Fibroblast of peridontal ligament (primary cell): Measurements from ENCODE around the gene KRTAP4-6.
"Not testable (repeated sequence)": the region's sequence is repeated elsewhere in the genome, so short reads cannot be mapped to it uniquely, and the experiment has no call there.

Experiments used
- DNase-seq: peaks from one replicate; pipeline ENCODE4 v3.0.0-alpha.2; 2010; ENCODE audit errors: extremely low read depth

The KRTAP4-6 gene

DNA sequence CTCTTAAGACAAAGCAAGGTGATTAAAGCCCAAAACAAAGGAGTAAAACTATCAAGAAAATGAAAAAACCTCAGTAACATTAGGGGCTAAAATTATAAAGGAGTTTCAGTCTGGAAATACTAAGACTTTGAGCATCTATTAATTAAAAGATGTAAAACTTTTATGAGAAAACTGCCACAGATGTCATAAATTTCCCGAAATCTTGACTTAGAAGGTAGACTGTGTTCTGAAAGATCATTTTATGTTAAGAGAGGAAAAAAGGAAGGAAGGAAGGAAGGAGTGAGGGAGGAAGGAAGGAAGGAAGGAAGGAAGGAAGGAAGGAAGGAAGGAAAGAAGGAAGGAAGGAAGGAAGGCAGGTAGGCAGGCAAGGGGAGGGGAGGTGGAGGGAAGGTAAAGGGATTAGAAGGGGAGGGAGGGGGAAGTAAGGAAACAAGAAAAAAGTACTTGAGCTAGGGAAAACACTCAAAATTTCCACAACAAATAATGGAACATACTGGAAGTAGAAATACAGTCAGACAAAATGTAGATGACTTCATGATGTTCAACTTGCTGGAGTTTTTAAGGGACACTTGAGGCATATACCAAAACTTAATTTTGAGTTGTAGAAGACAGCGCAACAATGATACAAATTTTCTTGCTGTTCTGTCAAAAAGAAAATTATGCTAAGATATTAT lies 7.3 kb upstream of the KRTAP4-6 start:
- DNase-seq: no peak

DNA sequence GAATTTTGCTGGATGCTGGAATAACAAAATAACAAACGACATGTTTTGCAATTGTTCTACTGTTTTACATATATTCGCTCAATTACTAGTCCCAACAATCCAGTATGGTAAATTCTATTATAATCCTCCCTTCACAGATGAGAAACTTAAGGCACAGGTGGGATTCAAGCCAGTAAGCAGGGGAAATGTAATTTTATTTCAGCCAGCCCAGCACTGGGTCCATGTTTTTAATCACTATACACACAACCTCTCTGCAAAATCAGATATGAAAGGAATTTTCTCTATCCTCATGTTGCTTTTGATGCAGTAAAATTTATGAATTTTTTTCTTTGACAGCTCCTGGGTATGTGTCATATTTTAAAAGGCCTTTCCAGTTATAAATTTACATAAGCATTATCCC lies 4.9 kb upstream of the KRTAP4-6 start:
- no peak for DNase-seq

DNA sequence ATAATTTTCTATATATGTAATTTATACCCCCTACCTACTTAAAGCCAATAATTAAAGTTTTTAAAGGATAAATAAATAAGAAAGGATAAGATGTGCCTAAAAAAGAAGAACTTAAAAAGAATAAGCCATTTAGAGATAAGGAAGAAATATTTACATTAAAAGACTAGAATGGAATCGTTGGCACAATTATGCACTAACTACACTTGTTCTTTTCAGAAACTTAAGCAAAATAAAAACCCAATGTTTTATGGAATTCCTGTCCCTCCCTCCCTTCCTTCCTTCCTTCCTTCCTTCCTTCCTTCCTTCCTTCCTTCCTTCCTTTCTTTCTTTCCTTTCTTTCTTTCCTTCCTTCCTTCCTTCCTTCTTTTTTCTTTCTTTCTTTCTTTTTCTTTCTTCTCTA lies 4.5 kb upstream of the KRTAP4-6 start:
- no peak for DNase-seq

DNA sequence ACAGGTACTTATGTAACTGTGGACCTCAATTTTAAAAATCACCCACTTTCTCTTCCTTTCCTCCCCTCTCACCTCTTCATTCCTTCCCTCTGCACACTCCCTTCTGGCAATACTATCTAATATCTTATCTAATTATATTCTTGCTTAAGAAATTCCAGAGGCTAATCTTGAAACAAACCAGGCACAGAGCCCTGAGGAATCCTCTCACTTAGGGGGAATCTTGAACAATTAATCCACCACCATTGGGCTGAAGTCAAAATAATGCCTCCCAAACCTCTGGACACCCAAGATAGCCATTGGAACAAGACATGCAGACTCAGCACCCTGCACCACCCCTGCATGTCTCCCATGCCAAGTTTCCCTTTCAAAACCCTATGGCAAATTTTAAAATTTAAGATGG lies 1.0 kb upstream of the KRTAP4-6 start:
- no peak for DNase-seq

DNA sequence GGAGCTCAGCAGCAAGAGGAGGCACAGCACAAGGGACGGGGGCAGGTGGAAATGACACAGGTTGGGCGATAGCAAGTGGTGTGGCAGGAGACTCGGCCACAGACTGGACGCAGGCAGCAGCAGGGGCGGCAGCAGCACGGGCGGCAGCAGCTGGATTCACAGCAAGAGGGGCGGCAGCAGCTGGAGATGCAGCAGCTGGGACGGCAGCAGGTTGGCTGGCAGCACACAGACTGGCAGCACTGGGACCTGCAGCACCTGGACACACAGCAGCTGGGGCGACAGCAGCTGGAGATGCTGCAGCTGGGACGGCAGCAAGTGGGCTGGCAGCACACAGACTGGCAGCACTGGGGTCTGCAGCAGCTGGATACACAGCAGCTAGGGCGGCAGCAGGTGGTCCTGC lies 479 bp downstream of the KRTAP4-6 start:
- DNase-seq: not testable (repeated sequence)

DNA sequence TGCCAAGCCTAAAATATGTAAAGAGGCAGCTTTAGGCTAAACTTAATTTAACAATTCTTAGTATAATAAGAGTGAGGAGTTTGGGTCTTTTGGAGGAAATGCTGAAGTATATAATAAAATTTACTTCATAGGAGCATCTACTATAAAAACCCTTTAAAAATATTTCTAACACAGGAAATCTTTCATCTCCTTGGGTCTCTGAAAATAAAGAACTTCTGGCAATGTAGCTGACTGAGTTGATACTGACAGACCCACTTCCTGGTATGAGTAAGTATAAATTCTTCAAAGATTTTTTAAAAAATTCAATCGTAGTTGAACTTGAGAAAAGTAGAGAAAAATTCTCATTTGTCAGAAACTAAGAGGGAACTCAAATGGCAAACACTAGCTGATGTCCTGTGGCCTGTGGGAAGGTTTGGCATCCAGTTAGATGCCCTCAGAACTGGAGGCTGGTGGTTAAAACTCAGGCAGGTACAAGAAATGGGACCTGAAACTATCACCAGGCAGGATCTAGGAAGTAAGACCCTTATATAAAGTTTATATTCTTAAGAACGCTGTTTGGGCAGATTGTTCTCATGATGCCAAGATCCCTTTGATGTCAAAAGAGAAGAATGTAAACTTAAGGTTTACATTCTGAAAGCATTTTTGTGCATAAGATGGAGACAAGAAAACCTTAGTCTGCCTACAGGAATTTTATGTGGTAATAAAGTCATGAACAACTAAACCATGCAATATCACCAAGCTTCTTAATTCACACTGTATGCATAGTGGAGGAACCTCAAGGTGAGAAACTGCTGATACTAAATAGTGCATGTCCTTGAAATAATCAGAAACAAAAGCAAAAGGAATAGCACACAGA lies 6.2 kb downstream of the KRTAP4-6 start:
- DNase-seq: no peak

DNA sequence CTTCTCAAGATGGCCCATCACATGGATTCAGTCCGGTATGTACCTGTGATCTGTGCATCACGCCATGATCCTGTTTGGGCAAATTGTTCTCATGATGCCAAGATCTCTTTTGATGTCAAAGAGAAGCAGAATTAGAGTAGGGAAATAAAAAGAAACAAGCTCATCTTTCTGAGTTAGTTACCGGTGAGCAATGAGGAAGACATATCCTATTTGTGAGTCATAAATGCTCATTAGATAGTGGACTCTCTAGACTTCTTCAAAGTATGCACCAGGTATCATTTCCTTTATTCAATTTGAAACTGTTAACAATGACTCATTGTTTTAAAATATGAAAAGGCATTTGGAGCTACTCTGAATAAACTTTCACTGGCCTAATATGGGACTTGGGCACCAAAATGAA lies 8.4 kb downstream of the KRTAP4-6 start:
- no peak for DNase-seq

DNA sequence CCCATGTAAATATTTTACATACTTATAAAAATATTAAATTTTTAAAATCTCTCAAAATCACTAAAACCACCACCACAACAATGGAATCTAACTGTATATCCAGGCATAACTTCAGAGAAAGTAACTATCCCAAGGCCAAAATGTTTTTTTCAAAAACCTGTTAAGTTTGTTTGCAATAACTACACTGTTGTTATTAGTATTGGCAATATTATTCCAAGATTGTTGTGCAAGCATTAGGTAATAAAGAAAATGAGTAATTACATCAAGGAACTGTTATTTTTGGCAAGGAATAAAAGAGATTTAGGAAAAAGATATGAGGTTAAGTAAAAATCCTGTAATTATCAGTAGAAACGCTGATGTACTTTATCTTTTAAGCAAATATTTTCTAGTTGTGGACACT lies 13.0 kb downstream of the KRTAP4-6 start:
- no peak for DNase-seq

DNA sequence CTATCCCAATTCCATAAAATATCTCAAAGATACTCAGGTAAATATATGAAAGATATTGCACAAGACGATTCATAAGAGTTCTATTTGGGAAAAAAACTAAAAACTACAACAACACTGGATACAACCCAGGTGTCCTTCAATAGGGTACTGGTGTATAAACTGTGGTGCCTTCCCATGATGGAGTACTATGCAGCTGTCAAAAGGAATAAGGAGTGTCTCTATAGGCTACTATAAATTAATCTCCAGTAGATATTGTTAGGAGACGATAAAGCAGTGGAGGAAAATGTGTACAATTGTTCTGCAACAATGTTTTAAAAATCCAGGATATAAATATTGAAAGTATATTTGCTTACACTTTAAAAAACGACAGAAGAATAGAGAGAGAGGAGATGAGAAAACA lies 13.9 kb downstream of the KRTAP4-6 start:
- no peak for DNase-seq

DNA sequence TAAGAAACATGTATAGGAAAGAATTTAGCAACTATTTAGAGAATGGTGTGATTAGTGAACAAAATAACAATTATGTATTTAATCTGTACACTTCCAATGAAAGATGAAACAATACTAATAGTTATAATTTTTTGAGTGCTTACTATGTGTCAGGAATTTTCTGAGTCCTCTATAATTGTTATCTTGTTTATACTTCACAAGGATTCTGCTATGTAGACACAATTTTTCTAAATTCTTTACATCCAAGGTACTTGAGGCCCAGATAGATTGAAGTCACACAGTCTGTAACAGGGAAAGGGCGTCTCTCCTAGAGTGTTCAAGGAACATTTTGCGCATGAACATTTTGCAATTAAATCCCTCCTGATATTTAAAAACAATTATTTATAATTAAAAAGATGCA lies 15.3 kb downstream of the KRTAP4-6 start:
- DNase-seq: no peak

DNA sequence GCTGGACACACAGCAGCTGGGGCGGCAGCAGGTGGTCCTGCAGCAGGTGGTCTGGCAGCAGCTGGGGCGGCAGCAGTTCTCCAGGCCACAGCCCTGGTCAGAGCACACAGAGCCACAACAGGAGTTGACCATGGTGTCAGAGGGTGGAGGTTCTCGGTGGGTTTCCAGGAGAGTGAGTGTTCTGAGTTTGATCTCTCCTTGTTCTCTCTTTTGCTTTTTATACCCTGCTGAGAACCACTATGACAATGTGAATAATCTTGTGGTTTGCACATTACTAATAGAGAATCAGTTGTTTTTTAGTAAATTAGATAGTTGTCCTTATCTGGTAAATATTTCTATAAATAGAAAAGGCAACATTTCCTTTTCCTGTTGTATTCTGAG lies 16.4 kb downstream of the KRTAP4-6 start, which contains the start of gene KRTAP4-12:
Gene KRTAP4-12 (minus strand): TSS at position 192 of the 381 bp plus-strand sequence. CDS start 60 bp downstream, at position 132.
- DNase-seq: not testable (repeated sequence)

DNA sequence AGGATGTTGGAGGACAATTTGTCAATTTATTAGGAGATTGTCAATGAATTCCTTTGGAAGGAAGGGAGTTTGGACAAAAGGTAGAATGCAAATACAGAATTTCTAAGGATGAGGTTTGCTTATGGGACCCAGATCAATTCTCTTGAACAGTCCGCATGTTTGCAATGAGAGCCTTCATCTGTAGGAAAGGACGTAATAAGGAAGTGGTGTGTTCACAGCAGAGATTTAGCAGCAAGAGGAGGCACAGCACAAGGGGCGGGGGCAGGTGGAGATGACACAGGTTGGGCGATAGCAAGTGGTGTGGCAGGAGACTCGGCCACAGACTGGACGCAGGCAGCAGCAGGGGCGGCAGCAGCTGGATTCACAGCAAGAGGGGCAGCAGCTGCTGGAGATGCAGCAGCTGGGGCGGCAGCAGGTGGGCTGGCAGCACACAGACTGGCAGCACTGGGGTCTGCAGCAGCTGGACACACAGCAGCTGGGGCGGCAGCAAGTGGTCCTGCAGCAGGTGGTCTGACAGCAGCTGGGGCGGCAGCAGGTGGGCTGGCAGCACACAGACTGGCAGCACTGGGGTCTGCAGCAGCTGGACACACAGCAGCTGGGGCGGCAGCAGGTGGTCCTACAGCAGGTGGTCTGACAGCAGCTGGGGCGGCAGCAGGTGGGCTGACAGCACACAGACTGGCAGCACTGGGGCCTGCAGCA lies 16.9 kb downstream of the KRTAP4-6 start:
- not testable (repeated sequence) for DNase-seq

DNA sequence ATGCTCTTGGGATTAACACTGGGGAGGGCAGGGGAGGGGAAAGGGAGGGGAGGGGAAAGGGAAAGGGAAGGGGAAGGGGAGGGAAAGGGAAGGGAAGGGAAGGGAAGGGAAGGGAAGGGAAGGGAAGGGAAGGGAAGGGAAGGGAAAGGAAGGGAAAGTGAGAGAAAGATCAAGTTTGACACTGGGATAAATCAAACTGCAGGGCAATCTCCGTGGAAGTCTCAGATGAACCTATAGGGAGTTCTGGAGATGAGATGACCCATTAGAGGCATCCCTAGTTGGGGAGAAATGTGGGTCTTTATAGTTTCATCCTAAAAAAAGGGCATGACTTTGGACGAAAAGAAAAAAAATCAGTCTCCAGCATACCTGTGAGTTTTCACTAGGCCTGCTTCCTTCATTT lies 18.6 kb downstream of the KRTAP4-6 start:
- DNase-seq: no peak

DNA sequence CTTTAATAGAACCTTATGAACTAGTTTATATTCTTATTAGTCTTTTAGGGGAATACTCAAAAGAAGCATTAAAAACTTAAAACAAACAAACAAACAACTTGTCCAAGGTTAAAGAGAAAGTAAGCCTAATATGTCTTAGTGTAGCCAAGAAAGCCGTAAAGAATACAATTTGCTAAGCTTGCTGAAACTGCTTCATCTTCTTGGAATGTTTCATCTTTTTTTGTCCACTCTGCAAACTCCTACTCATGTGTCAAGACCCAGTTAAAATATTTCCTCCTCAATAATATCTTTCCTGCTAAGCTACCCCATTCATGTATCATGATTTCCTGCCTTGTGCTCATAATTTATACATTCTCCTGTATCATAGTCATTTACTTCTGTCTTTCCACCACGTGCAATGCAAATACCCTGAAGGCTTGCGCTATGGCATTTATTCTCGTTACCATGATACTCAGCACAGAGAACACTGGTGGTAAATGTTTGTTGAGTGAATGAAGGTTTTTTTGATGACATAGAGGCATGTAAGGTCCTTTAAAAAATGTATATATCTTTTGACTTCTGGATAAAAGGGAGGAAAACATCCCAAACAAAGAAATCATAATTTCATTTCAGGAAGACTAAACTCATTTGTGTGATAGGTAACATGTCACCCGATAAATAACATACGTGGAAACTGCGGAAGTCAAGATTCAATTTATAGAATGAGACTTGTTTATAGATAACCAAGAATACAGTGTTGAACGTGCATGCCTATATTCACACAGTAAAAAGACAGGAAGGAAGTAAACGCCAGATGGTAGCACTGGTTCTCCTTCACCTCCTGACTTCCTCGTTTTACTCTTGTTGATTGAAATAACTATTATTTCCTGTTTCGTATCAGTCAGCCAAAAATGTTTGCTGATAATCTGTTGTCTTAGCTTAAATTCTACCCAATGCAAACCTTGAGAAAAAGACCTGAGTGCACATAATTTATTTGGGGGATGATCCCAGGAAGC lies 20.4 kb downstream of the KRTAP4-6 start:
- not testable (repeated sequence) for DNase-seq

DNA sequence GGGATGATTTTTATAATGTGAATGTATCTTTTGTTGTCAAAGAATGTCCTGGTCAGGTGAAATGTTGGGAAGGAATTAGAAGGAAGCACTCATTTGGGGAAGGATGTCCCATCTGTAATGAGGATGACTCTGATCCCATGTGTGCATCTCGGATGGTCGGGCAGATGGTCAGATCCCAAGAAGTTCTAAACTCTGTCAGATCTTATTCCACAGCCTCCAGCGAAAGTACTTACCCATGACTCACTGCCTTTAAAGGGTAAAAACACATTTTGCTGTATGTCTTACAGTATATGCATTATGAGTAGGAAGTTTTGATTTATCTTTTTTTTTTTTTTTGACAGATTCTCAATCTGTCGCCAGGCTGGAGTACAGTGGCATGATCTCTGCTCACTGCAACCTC lies 21.6 kb downstream of the KRTAP4-6 start:
- DNase-seq: no peak

DNA sequence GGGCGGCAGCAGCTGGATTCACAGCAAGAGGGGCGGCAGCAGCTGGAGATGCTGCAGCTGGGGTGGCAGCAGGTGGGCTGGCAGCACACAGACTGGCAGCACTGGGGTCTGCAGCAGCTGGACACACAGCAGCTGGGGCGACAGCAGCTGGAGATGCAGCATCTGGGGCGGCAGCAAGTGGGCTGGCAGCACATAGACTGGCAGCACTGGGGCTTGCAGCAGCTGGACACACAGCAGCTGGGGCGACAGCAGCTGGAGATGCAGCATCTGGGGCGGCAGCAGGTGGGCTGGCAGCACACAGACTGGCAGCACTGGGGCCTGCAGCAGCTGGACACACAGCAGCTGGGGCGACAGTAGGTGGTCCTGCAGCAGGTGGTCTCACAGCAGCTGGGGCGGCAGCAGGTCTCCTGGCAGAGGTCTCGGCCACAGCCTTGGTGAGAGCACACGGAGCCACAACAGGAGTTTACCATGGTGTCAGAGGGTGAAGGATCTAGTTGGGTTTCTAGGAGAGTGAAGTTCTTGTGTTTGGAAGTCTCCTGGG lies 22.4 kb downstream of the KRTAP4-6 start, which contains the start of gene KRTAP4-11:
Gene KRTAP4-11 (minus strand): TSS at position 528 of the 541 bp plus-strand sequence. CDS start 58 bp downstream, at position 470.
- not testable (repeated sequence) for DNase-seq

DNA sequence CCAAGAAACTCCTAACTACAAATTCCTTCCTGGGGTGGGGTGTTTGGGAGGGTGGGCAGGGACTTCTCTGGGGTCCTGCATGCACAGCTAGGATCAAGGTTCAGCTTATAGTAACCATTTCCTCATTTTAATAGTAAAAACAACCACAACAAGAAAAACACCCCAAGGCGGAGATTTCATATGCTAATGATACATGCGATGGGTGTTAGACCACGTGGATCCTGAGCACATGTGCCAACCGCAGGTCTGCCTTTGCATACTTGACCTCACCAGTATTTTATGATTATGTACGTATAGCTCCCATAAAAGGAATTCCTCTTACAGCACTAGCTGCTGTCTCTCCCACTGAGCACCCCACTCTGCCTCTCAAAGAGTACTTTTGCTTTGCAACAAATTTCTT lies 24.0 kb downstream of the KRTAP4-6 start:
- DNase-seq: no peak

DNA sequence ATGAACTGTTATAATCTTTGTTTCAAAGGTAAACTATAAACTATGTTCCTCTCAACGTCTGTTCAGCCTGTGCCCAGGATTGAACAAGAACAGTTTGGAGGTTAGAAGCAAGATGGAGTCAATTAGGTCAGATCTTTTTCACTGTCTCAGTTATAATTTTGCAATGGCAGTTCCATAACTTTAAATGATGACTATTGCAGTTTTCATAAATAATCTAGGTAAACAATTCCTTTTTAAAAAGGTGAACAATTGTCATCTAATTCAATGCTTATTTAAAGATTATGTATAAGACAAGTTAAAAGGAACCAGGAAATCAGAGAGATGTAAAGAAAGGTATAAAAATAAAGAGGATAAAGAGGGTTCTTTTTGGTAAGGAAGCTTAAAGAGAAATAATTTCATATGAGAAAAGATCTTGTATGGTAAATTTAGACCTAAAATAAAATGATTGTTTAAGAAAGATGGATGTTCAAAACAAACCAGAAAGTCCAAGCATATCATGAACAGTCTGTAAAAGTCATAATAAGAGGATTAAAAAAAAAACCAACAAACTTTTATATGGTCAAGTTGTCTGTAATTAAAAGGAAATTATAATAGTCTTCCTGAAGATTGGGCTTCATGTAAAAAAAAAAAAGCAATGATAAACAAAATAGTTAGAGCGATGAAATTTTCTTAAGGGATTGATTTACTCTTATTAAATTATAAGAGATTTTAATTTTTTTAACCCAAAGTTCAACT lies 29.0 kb downstream of the KRTAP4-6 start:
- no peak for DNase-seq

DNA sequence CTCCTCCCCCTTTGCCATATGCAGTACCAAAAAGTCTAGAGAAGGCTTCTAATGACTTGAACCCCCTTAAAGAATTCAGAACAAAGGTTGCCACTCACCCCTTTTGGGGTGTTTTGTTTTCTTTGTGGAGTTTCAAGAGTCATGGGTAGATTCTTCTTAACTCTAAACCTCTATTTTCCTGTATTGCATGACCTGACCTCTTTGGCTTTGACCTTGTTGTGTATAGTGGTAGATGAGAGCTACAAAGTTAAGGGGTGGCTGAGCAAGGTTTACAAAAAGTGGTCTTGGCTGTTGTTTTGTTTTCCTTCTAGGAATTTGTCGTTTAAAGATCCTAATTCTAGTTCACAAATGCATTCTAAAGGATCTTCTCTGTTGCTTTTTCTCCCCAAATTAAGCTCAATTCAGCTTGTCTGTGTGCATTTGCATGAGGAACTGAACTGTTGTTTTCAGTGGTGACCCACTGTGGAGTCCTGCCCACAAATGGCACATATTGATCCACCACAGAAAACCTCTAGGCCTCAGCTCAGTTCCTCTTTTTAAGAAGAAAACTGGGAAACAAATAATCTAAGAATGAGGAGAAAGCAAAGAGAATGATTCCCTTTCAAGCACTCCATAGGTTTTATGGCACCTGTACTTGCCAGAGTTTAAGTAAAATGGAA lies 31.5 kb downstream of the KRTAP4-6 start:
- DNase-seq: not testable (repeated sequence)
